ENCODE measurements around the gene NFKB1.

GRCh38 chr4:102616636-102617035 is 115.5 kb downstream of the NFKB1 start:
- TF ChIP-seq CTCF (IDR thresholded peaks at IDR 0.05; ENCODE audit: low read depth, low read length) (no peak), EZH2phosphoT487 (IDR thresholded peaks at IDR 0.05; ENCODE audit: low read depth) (no peak)
